Kidney (tissue), 14 donors: ENCODE data around the gene ROR1. TPM values are rescaled to one million over a fixed set of nuclear protein-coding genes. Genes with fewer than 3 reads are reported as not detected.
A peak's percentile ranks its signal among the peaks of the same experiment; 100 is the strongest.

Experiments used
- DNase-seq, 5 donors: peaks; one replicate each; pipeline ENCODE4 v3.0.0-alpha.2; 2013 to 2020
- FAIRE-seq: peaks from 2 replicates; lab custom pipeline; 2012; peaks lifted over from hg19 to GRCh38; lab: Jason Lieb, UNC
- H3K27ac ChIP-seq, 2 donors: one replicate each; pipeline ENCODE4 v1.7.0; 2013; ENCODE audit warnings: low read depth in 2 of 2, low read length in 2 of 2, inconsistent platforms in 1 of 2
- H3K27me3 ChIP-seq: one replicate; pipeline ENCODE4 v1.7.1; 2013; ENCODE audit warnings: low read length, inconsistent platforms; ENCODE audit not compliant: control insufficient read depth, insufficient read depth
- H3K36me3 ChIP-seq, 3 donors: one replicate each; pipeline versions ENCODE4 v1.7.0 to v1.7.1; 2013; ENCODE audit warnings: low read length in 3 of 3, control low read depth in 1 of 3, inconsistent platforms in 1 of 3; ENCODE audit not compliant: insufficient read depth in 3 of 3, control insufficient read depth in 2 of 3
- H3K4me1 ChIP-seq, 3 donors: one replicate each; pipeline versions ENCODE4 v1.7.0 to v1.7.1; 2013; ENCODE audit warnings: low read length in 3 of 3, inconsistent platforms in 1 of 3, low read depth in 1 of 3; ENCODE audit not compliant: control insufficient read depth in 2 of 3, insufficient read depth in 2 of 3
- H3K4me3 ChIP-seq, 3 donors: one replicate each; pipeline versions ENCODE4 v1.7.0 to v1.8.1; 2013; ENCODE audit warnings: low read length in 3 of 3, control low read depth in 1 of 3, inconsistent platforms in 1 of 3
- H3K9ac ChIP-seq, 3 donors: one replicate each; pipeline versions ENCODE4 v1.7.0 to v1.7.1; 2013; ENCODE audit warnings: low read length in 3 of 3, control low read depth in 1 of 3, inconsistent platforms in 1 of 3
- H3K9me3 ChIP-seq, 3 donors: one replicate each; pipeline versions ENCODE4 v1.7.0 to v1.7.1; 2013; ENCODE audit warnings: low read length in 3 of 3, control low read depth in 1 of 3, inconsistent platforms in 1 of 3; ENCODE audit not compliant: control insufficient read depth in 2 of 3, insufficient read depth in 1 of 3
- CTCF ChIP-seq: IDR thresholded peaks from 3 replicates; pipeline ENCODE4 v1.5.1; 2012; ENCODE audit warnings: mild to moderate bottlenecking, moderate library complexity, borderline replicate concordance; ENCODE audit not compliant: insufficient read depth; ENCODE audit errors: extremely low read depth
- intact Hi-C: fragments of 100-400 bp; cut with DNase I; formaldehyde crosslinking; loops from one replicate; pipeline ENCODE4 v1.11.1; 2022
- polyA plus RNA-seq: library from polyadenylated mRNA; stranded (reverse); fragments of 350-450 nt; fragmentation: Illumina TruSeq; extraction: RNeasy Lipid Tissue Mini Kit (QIAGEN cat#74804); gene quantifications from one replicate; pipeline ENCODE4 v1.2.3, GENCODE V29; 2014; ENCODE audit warnings: low read depth, low replicate concordance; ENCODE audit not compliant: insufficient read depth
- total RNA-seq: library from RNA; stranded (reverse); fragmentation: NEBNext Ultra II Directional; extraction: Animal tissue kit (Norgen Biotek cat#: 25700); gene quantifications from one replicate; pipeline ENCODE4 v1.2.1, GENCODE V29; 2021
- donor health status: control.
- donor health status: control.
- donor health status: control.
- donor health status: control.
- donor health status: control.
- donor health status: DM: yes; HTN: yes; CAD: no.
- donor health status: Normal renal cell carcinoma (clear cell type).

ROR1 gene
- total and polyA plus RNA-seq, 2 donors from 2014 or later = 0.77 to 8.0 TPM

GRCh38 chr1:64010316-64010715, 236.5 kb downstream of the ROR1 start:
- H3K27ac ChIP-seq = no peak overlapping the region
- no peak overlapping the region for H3K9ac ChIP-seq
- FAIRE-seq (no peak), DNase-seq (no peak)
- H3K27me3 ChIP-seq = no peaks in the 10 kb centered on the region
- H3K4me1 ChIP-seq = no peaks in the 10 kb centered on the region
- intact Hi-C loops = no loop called here
- no peak overlapping the region for H3K4me3 ChIP-seq
- no peak for TF ChIP-seq CTCF
- H3K36me3 ChIP-seq = no peaks in the 10 kb centered on the region
- no peaks in the 10 kb centered on the region for H3K9me3 ChIP-seq

GRCh38 chr1:64013395-64013794, 239.6 kb downstream of the ROR1 start:
- FAIRE-seq = no peak
- Histone ChIP-seq H3K9ac (no peak overlapping the region), H3K36me3 (no peaks in the 10 kb centered on the region), H3K27ac (no peak overlapping the region), H3K4me1 (peaks cover 0 to 2% (median 0%) of the 10 kb centered on the region in 3 donors), H3K27me3 (no peaks in the 10 kb centered on the region), H3K9me3 (no peaks in the 10 kb centered on the region), H3K4me3 (no peak overlapping the region)
- intact Hi-C loops = no loop called here
- no peak for DNase-seq
- no peak for TF ChIP-seq CTCF

- intact Hi-C loops = no loop called here
- DNase-seq (peak in 1 of 5 donors; percentile 42), FAIRE-seq (no peak)
- TF ChIP-seq CTCF = no peak
- H3K27ac ChIP-seq = no peak overlapping the region
- no peaks in the 10 kb centered on the region for H3K27me3 ChIP-seq
- H3K4me1 ChIP-seq = peaks cover 0 to 2% (median 0%) of the 10 kb centered on the region in 3 donors
- no peaks in the 10 kb centered on the region for H3K36me3 ChIP-seq
- H3K9me3 ChIP-seq = no peaks in the 10 kb centered on the region
- no peak overlapping the region for H3K9ac ChIP-seq
- H3K4me3 ChIP-seq = peak overlapping the region in 2 of 3 donors; percentile 5 to 27
These were observed 246.0 kb downstream of the ROR1 start for GRCh38 chr1:64019818-64020217.

GRCh38 chr1:64021066-64021465, 247.2 kb downstream of the ROR1 start:
- H3K27ac ChIP-seq = no peak overlapping the region
- intact Hi-C loops = no loop called here
- no peak for FAIRE-seq

More at GRCh38 chr1:64021066-64021465, 247.2 kb downstream of the ROR1 start:
- no peak overlapping the region for H3K9ac ChIP-seq
- H3K27me3 ChIP-seq = no peaks in the 10 kb centered on the region
- no peak for TF ChIP-seq CTCF
- no peak for DNase-seq
- peaks cover 0 to 2% (median 0%) of the 10 kb centered on the region in 3 donors for H3K4me1 ChIP-seq
- H3K36me3 ChIP-seq = no peaks in the 10 kb centered on the region
- H3K4me3 ChIP-seq = no peak overlapping the region
- H3K9me3 ChIP-seq = no peaks in the 10 kb centered on the region
